D721Med (cell line): ENCODE results near the gene ERBB4.

Experiments used
- DNase-seq: peaks from one replicate; pipeline ENCODE4 v3.0.0; 2011; ENCODE audit warnings: low spot score; ENCODE audit not compliant: insufficient read length
- FAIRE-seq: peaks from 2 replicates; lab custom pipeline; 2011; peaks lifted over from hg19 to GRCh38; lab: Jason Lieb, UNC
- CTCF ChIP-seq: IDR thresholded peaks from 2 replicates; pipeline ENCODE4 v1.5.1; 2012; ENCODE audit warnings: mild to moderate bottlenecking, control low read depth; ENCODE audit not compliant: insufficient read depth; ENCODE audit errors: missing control alignments

ERBB4 gene

GRCh38 chr2:211380041-211380440, 1158.6 kb downstream of the ERBB4 start:
- DNase-seq, result no peak
- TF ChIP-seq CTCF, result no peak
- FAIRE-seq, result no peak

- FAIRE-seq, result no peak
- TF ChIP-seq CTCF, result no peak
- no peak for DNase-seq
Measured at GRCh38 chr2:211376410-211376809, 1162.2 kb downstream of the ERBB4 start.

GRCh38 chr2:211373203-211373602, 1165.4 kb downstream of the ERBB4 start:
- no peak for FAIRE-seq
- DNase-seq, result no peak
- no peak for TF ChIP-seq CTCF

- no peak for TF ChIP-seq CTCF
- DNase-seq (no peak), FAIRE-seq (no peak)
Measured at GRCh38 chr2:211371465-211371864, 1167.1 kb downstream of the ERBB4 start.

- no peak for TF ChIP-seq CTCF
- no peak for DNase-seq
- FAIRE-seq, result no peak
Measured at GRCh38 chr2:211368467-211368866, 1170.1 kb downstream of the ERBB4 start.

GRCh38 chr2:211367711-211368110, 1170.9 kb downstream of the ERBB4 start:
- no peak for FAIRE-seq
- no peak for TF ChIP-seq CTCF
- no peak for DNase-seq

- no peak for TF ChIP-seq CTCF
- no peak for FAIRE-seq
- no peak for DNase-seq
Measured at GRCh38 chr2:211367293-211367692, 1171.3 kb downstream of the ERBB4 start.
